ENCODE data around the gene PRR15. TPM values are rescaled to one million over a fixed set of nuclear protein-coding genes. Genes with fewer than 3 reads are reported as not detected.

PRR15 gene
- total RNA-seq, 4 donors from 2014 or later = 23.1 to 242 (median 145) TPM

DNA sequence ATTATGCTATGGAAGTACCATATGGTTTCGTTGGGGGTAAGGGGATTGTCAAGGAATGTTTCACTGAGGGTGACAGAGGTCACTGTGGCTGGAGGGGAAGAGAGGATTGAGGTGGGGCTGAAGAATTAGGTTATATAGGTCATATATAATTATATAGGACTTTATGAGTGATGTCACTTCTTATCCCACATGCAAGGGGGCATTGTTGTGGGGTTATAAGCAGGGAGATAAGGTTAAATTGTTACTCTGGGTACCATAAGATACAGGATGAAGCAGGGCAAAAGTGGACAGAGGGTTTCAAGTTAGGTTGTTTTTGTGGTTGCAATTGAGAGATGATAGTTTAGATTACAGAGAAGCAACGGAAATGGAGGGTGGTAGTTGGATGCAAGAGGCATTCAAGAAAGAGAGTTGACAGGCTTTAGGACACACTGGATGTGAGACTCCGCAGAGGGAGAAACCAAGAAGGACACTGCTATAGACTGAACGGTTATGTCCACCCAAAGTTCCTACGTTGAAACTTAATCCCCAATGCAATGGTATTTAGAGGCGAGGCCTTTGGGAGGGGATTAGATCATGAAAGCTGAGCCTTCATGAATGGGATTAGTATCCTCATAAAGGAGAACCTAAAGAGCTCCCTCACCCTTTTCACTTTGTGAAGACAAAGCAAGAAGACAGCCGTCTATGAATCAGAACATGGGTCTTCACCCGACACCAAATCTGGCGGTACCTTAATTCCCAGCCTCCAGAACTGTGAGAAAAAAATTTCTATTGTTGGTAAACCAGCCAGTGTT, 7.0 kb upstream of the PRR15 start:
- Histone ChIP-seq H3K4me1 (no peaks in the 10 kb centered on the region), H3K9me3 (no peaks in the 10 kb centered on the region), H3K4me3 (no peak overlapping the region), H3K27ac (no peak overlapping the region), H3K27me3 (no peaks in the 10 kb centered on the region), H3K36me3 (no peaks in the 10 kb centered on the region)
- DNase-seq = no peak
- TF ChIP-seq POLR2A (IDR thresholded peaks at IDR 0.05) = no peak
- TF ChIP-seq, protein P1, sequence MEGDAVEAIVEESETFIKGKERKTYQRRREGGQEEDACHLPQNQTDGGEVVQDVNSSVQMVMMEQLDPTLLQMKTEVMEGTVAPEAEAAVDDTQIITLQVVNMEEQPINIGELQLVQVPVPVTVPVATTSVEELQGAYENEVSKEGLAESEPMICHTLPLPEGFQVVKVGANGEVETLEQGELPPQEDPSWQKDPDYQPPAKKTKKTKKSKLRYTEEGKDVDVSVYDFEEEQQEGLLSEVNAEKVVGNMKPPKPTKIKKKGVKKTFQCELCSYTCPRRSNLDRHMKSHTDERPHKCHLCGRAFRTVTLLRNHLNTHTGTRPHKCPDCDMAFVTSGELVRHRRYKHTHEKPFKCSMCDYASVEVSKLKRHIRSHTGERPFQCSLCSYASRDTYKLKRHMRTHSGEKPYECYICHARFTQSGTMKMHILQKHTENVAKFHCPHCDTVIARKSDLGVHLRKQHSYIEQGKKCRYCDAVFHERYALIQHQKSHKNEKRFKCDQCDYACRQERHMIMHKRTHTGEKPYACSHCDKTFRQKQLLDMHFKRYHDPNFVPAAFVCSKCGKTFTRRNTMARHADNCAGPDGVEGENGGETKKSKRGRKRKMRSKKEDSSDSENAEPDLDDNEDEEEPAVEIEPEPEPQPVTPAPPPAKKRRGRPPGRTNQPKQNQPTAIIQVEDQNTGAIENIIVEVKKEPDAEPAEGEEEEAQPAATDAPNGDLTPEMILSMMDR (IDR thresholded peaks at IDR 0.05) = peak in 2 of 6 experiments; percentile 21 to 37

DNA sequence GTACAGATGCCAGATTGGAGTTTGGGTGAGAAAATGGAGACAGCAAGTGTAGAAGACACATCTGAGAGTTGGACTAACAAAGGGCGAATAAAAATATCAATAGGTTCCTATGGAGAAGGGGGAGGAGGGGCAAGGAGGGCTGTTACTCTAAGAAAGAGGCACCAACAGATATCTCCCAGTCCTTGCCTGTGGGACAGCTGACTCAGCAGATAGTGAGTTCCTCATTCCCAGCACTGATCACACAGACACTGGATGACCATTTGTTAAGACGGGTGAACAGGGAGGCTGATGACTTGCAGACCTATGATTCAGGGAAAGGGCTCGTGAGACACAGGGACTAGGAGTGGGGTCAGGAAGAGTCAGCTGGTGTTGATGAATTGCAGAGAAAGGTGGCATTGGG, 5.7 kb upstream of the PRR15 start:
- Histone ChIP-seq H3K4me1 (no peaks in the 10 kb centered on the region), H3K36me3 (no peaks in the 10 kb centered on the region), H3K27ac (no peak overlapping the region), H3K4me3 (no peak overlapping the region), H3K9me3 (no peaks in the 10 kb centered on the region), H3K27me3 (no peaks in the 10 kb centered on the region)
- no peak for DNase-seq
- no peak for TF ChIP-seq POLR2A (IDR thresholded peaks at IDR 0.05)
- TF ChIP-seq, protein P1 (IDR thresholded peaks at IDR 0.05) = no peak

DNA sequence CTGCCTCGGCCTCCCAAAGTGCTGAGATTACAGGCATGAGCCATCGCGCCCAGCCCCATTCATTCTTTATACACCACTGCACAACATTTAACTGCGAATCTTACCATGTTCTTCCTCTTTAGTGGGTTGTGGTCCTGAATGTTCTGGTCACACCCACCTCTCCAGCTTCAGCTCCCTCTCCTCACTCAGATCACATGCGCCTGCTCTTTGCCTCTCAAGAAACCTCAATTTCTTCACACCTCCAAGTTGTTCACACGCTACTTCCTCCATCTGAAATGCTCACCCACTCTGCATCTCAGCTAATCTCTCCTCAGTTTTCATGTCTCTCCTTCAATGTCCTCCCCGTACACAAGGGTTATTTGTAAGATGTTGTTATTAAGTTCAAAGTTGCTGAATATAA, 2.4 kb upstream of the PRR15 start:
- H3K4me3 ChIP-seq = no peak overlapping the region
- peaks cover 0 to 17% (median 5%) of the 10 kb centered on the region in 4 donors for H3K4me1 ChIP-seq
- no peaks in the 10 kb centered on the region for H3K36me3 ChIP-seq
- no peak for DNase-seq
- H3K27ac ChIP-seq = no peak overlapping the region
- H3K9me3 ChIP-seq = no peaks in the 10 kb centered on the region
- H3K27me3 ChIP-seq = no peaks in the 10 kb centered on the region
- TF ChIP-seq, protein P1 (IDR thresholded peaks at IDR 0.05) = no peak
- TF ChIP-seq POLR2A (IDR thresholded peaks at IDR 0.05) = no peak

DNA sequence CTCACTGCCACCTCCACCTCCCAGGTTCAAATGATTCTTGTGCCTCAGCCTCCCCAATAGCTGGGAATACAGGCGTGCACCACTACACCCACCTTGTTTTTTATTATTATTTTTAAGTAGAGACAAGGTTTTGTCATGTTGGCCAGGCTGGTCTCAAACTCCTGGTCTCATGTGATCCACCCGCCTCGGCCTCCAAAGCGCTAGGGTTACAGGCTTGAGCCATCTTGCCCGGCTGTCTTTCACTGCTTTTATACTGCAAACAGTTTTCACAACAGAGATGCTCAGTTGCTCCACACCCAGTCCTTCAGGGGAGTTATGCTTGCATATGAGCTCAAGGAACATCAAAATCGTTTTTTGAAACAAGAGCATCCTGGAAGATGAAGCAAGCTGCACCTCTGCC, 1.3 kb upstream of the PRR15 start:
- TF ChIP-seq POLR2A (IDR thresholded peaks at IDR 0.05) = no peak
- TF ChIP-seq, protein P1 (IDR thresholded peaks at IDR 0.05) = no peak
- H3K9me3 ChIP-seq = no peaks in the 10 kb centered on the region
- H3K36me3 ChIP-seq = no peaks in the 10 kb centered on the region
- H3K4me1 ChIP-seq = peaks cover 0 to 17% (median 8%) of the 10 kb centered on the region in 4 donors
- peak overlapping the region in 2 of 4 donors; percentile 93 to 94 for H3K27ac ChIP-seq
- no peak for DNase-seq
- H3K4me3 ChIP-seq = peak overlapping the region in 2 of 4 donors; percentile 67 to 76
- H3K27me3 ChIP-seq = no peaks in the 10 kb centered on the region

DNA sequence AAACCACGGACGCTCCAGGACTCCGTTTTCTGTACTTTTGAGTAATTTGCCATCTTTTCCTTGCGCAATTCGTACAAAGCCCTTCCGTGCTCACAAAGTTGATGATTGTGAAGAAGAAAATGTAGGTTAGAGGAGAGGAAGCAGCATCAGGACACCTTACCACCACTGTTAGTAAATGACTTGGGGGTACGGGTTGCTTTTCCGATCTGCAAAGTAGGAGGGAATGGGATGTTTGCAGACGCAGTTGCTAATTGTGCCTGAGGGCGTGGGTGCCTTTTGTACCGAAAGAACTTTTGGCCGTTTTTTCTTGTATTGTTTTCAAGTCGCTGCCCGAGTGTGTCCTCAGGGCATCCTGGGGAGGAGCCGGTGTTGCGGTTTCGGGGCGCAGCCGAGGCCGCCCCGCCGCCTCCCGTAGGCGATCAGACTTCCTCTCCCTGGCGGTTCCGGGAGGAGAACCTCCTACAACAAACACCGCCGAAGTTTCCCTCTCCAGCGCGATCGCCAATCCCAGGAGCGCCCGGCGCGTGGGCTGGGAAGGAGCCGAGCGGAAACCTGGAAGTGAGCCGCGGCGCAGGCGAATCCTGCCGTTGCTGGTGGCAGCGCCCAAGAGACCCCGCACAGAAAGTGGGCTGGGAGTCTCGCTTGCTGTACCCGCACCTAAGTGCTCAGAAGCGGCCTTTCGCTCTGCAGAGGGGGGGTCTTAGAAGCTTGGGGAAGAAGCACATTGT, 1.0 kb downstream of the PRR15 start:
- no peaks in the 10 kb centered on the region for H3K36me3 ChIP-seq
- no peaks in the 10 kb centered on the region for H3K9me3 ChIP-seq
- TF ChIP-seq POLR2A (IDR thresholded peaks at IDR 0.05) = peak in 1 of 2 donors; percentile 26
- TF ChIP-seq, protein P1 (IDR thresholded peaks at IDR 0.05) = no peak
- no peaks in the 10 kb centered on the region for H3K27me3 ChIP-seq
- DNase-seq = peak in 2 of 3 donors; percentile 60 to 79
- H3K4me3 ChIP-seq = peak overlapping the region; percentile 42 to 76 (median 60)
- peaks cover 0 to 17% (median 8%) of the 10 kb centered on the region in 4 donors for H3K4me1 ChIP-seq
- H3K27ac ChIP-seq = peak overlapping the region in 3 of 4 donors; percentile 82 to 94 (median 93)

All from Peyer's patch (tissue), 4 donors.